C1 segment of cervical spinal cord (tissue), 14 donors: ENCODE measurements around the gene MB21D2.
A peak's percentile ranks its signal among the peaks of the same experiment; 100 is the strongest.

Experiments
- DNase-seq, 14 donors: peaks; one replicate each; lab custom pipeline; 2025; lab: John Stamatoyannopoulos, UW

MB21D2 gene

DNA sequence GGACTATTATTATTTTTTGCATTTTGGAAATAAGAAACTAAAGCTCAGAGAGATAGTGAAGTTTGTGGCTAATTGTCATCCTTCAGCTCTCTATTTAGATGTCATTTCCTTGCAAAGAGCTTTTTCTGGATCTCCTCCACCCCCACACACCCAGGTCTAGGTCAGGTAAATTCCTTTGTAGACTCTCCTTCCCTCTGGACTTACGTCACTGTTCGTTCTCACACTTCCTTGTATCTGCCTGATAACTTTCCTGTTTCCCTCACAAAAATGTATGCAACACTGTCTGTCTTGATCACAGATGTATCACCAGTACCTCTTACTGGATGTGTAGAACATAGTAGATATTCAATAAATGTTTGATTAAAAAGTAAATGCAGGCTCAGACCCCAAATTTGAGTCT is 6.1 kb upstream of the MB21D2 start:
- DNase-seq: no peak

DNA sequence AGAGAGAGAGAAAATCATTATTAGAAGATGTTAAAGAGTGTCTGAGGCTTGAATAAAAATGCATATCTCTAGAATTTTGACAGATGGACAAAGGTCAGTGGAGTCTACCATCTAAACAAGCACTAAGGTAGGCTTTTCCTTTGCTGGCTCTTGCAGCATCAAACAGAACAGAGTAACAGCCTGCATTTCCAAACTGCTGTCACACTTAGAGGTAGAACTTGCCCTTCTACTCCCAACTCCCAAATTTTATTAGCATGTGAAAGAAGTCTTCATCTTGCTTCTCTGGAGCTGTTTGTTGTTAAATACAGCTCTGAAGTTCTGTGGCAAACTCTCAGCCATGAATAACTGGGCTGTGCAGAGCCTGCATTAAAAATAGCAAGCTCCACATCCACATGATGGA is 4.1 kb upstream of the MB21D2 start:
- DNase-seq: peak in 1 of 14 donors; percentile 30

- no peak for DNase-seq
These were observed 2.8 kb upstream of the MB21D2 start for GRCh38 chr3:192920411-192920810.

GRCh38 chr3:192919901-192920300 is 2.2 kb upstream of the MB21D2 start:
- DNase-seq: no peak

GRCh38 chr3:192918275-192918588 is 576 bp upstream of the MB21D2 start:
- DNase-seq: no peak

GRCh38 chr3:192917028-192917403 is 640 bp downstream of the MB21D2 start:
- peak in 13 of 14 donors; percentile 26 to 79 (median 67) for DNase-seq

GRCh38 chr3:192916371-192917027 is 1.2 kb downstream of the MB21D2 start:
- DNase-seq: peak in 9 of 14 donors; percentile 37 to 67 (median 47)

DNA sequence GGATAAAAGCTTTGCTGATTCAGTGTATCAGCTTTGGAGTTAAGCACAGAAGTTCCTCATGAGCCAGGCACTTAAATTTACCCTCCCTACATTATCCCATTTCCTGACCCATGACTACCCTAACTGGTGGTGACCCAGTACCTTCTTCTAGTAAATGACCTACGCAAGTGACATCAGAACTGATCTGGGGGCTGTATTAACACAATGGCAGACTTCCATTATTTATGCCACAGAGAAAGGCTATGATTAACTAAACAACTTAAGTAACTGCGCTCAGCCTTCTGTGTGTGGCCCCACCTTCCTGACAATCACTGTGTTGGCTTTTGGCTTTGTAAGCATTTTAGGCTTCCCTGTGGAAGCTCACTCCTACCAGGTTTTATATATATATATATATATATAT is 1.9 kb downstream of the MB21D2 start:
- peak in 1 of 14 donors; percentile 16 for DNase-seq

GRCh38 chr3:192915304-192915703 is 2.4 kb downstream of the MB21D2 start:
- DNase-seq: peak in 8 of 14 donors; percentile 6 to 54 (median 20)

GRCh38 chr3:192914848-192915247 is 2.8 kb downstream of the MB21D2 start:
- DNase-seq: no peak

GRCh38 chr3:192913540-192913939 is 4.1 kb downstream of the MB21D2 start:
- no peak for DNase-seq

DNA sequence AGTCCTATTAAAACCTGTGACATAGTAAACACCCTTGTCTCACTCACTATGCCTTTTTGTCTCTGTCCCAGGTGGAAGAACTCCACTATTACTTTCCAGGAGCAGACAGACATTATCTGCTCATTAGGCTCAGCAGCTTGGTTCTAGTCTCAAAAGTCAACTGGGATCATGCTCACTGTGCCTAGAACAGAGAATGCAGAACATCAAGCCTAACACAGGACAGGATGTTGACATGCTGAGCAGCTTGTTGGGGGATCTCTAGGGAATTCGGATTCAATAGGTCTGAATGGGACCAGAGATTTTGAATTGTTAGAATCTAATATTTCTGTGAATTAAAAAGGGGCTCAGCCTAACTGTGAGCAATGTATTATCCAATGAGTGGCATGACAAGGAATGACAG is 6.4 kb downstream of the MB21D2 start:
- no peak for DNase-seq

GRCh38 chr3:192907784-192908183 is 9.9 kb downstream of the MB21D2 start:
- DNase-seq: no peak

DNA sequence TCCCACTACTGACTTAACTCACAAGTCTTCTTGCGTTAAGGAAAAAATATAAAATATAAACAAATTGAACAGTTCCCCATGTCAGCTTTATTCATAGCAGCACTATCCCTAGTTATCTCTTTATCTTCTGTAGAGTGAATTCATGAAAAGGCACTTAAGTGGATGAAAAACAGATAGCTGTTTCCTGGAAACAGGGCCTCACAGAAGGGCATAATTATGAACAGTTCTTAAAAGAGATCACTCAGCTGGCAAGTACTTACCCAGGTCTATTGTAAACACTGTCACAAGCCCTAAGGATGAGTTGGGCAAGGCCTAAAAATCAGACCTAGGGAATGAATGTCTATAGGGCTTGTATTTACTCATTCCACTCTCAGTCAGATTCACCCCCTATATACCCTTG is 10.7 kb downstream of the MB21D2 start:
- DNase-seq: no peak

DNA sequence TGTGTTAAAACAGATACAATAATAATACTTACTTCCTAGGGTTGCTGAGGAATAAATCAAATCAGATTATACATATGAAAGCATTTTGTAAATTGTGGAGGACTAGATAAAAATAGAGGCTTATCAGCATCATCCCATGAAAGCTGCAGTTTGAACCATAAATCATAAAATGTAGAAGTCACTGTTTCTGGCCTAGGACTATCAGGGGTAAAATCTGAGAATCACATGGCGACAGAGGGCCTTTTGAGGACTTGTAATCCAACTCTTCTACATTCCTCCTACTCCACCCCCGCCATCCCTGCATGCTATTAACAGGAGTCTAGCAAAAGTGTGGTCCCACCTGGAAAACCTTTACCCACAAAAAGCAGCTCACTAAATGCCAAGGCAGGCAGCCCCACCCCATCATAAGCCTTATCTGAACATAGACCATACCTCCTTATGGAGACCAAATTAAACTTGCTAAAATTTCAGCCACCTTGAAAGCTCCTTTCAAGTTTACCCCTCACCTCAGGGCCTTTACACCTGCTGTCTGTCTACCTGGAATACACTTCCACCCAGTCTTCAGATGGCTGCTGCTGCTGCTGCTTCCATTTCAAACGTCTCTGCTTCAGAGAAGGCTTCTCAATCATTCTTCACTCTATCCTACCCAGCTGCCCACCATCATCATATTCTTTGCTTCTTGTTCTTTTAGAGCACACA is 11.5 kb downstream of the MB21D2 start:
- no peak for DNase-seq

DNA sequence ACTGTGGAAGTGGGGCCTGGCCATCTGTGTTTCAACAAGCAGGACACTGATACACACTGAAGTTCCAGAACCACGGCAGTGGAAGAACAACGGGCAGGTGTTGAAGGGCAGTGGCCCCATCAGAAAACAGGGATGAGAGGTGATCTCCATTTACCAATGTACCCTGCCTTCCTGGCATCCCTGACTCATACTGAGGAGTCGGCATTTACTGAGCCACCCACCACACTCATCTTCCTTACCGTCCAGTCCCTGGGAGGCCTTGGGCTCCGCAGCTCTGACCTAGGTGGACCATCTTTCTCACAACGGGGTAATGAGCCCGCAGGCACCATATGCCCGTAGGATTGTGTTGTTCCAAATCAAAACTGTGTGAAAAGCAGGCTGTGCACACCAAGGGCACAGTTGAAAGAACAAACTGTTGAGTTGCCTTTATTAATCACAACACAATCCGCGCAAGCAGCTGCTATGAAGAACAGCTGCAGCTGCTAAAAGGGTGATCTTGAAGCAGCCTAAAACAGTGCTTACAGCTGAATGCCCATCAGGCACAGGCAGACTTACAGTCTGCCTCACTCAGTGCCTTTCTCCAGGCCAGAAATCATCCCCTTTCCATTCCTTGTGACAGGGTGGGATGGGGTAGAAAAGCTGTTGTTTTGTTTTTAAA is 12.9 kb downstream of the MB21D2 start:
- no peak for DNase-seq

GRCh38 chr3:192902549-192902948 is 15.1 kb downstream of the MB21D2 start:
- DNase-seq: no peak

- no peak for DNase-seq
These were observed 16.2 kb downstream of the MB21D2 start for GRCh38 chr3:192901435-192901834.

DNA sequence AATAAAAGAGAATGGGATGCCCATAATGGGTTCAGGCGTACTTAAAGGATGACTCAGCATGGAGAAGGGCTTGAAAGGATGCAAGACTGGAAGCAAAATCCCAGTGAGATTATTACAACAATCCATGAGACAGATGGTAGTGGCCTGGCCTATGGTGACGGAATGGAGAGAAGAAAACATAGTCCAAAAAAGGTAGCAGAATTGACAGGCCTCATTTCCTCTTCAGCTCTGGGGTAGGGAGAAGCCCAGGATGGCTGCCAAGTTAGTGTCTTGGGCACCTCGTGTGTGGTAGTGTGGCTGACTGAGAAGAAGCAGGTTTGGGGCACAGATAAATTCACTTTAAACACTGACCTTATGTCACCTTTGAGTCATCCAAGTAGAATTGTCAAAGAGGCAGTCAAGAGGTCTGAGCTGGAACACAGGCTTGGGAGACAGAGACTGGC is 18.1 kb downstream of the MB21D2 start:
- DNase-seq: no peak

GRCh38 chr3:192897005-192897404 is 20.7 kb downstream of the MB21D2 start:
- DNase-seq: no peak

DNA sequence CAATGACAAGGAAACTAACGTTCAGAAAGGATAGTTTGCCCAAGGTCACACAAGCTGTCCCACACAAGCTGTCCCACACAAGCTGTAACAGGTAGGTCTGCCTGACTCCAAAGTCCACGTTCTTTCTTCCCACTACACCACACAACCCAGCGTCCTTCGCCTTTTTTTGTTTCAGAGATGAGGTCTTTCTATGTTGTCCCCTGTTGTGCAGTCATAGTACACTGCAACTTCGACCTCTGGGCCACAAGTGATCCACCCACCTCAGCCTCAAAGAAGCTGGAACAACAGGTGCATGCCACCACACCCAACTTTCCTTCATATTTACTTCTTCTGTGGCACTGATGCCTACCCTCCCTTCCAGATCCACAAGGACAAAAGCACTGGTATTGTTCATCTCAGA is 21.4 kb downstream of the MB21D2 start:
- no peak for DNase-seq

GRCh38 chr3:192894676-192895075 is 23.0 kb downstream of the MB21D2 start:
- no peak for DNase-seq
